PC-9 (cell line): ENCODE measurements around the gene TTLL8. TPM values are rescaled to one million over a fixed set of nuclear protein-coding genes. Genes with fewer than 3 reads are reported as not detected.

Experiments
- BruUV-seq: library from RNA; stranded (reverse); fragments of 400-500 nt; replicated peaks from 2 replicates; lab custom pipeline; 2021; lab: Mats Ljungman, UMichigan
- CTCF ChIA-PET: fragments of 300-600 bp; sonication (Branson Sonifier 250); formaldehyde crosslinking; loops from one replicate; lab custom pipeline; 2022; ENCODE audit warnings: antibody characterized with exemption; lab: Charles Lee
- POLR2A ChIA-PET: fragments of 300-600 bp; sonication (Branson Sonifier 250); formaldehyde crosslinking; loops from one replicate; lab custom pipeline; 2022; ENCODE audit warnings: antibody characterized with exemption; ENCODE audit not compliant: unreplicated experiment; lab: Charles Lee
- DNase-seq, 2 experiments: peaks; one replicate each; pipeline versions ENCODE4 v3.0.0 to v3.0.0-alpha.2; 2015 to 2022; ENCODE audit warnings: mixed read lengths in 1 of 2
- H2AFZ ChIP-seq: fragments of 200-600 bp; sonication (generic); 2 replicates; pipeline ENCODE4 v1.8.1; 2017; ENCODE audit warnings: antibody characterized with exemption
- H3F3A ChIP-seq: fragments of 200-600 bp; sonication (generic); 2 replicates; pipeline ENCODE4 v1.8.1; 2017; ENCODE audit warnings: antibody characterized with exemption, mild to moderate bottlenecking, low read depth; ENCODE audit not compliant: insufficient read depth
- H3K27ac ChIP-seq: fragments of 200-600 bp; sonication (generic); 2 replicates; pipeline ENCODE4 v1.6.1; 2016; ENCODE audit warnings: mixed run types
- H3K27me3 ChIP-seq: fragments of 200-600 bp; sonication (generic); 2 replicates; pipeline ENCODE4 v1.6.1; 2016; ENCODE audit warnings: low read depth, mixed run types; ENCODE audit not compliant: insufficient read depth
- H3K36me3 ChIP-seq: fragments of 200-600 bp; sonication (generic); 2 replicates; pipeline ENCODE4 v1.6.1; 2016; ENCODE audit warnings: low read depth, mixed run types
- H3K4me1 ChIP-seq: fragments of 200-600 bp; sonication (generic); replicated peaks from 2 replicates; pipeline ENCODE4 v1.6.1; 2016; ENCODE audit warnings: mixed run types; ENCODE audit not compliant: insufficient read depth
- H3K4me2 ChIP-seq: fragments of 200-600 bp; sonication (generic); 2 replicates; pipeline ENCODE4 v1.6.1; 2017; ENCODE audit warnings: mixed run types
- H3K4me3 ChIP-seq: fragments of 200-600 bp; sonication (generic); 2 replicates; pipeline ENCODE4 v1.6.1; 2016; ENCODE audit warnings: mixed run types
- H3K79me2 ChIP-seq: fragments of 200-600 bp; sonication (generic); 2 replicates; pipeline ENCODE4 v1.6.1; 2017; ENCODE audit warnings: low read depth, mixed run types
- H3K9me2 ChIP-seq: fragments of 200-600 bp; sonication (generic); 2 replicates; pipeline ENCODE4 v1.8.1; 2017; ENCODE audit warnings: mild to moderate bottlenecking; ENCODE audit not compliant: insufficient read depth
- H3K9me3 ChIP-seq: fragments of 200-600 bp; sonication (generic); 2 replicates; pipeline ENCODE4 v1.8.1; 2016; ENCODE audit warnings: low read depth; ENCODE audit not compliant: insufficient read depth
- H4K20me1 ChIP-seq: fragments of 200-600 bp; sonication (generic); 2 replicates; pipeline ENCODE4 v1.8.1; 2017; ENCODE audit not compliant: insufficient read depth
- EZH2 ChIP-seq: fragments of 200-600 bp; sonication (generic); IDR thresholded peaks from 2 replicates; pipeline ENCODE4 v1.8.0; 2017; ENCODE audit warnings: antibody characterized with exemption, low read depth
- intact Hi-C: fragments of 100-400 bp; cut with micrococcal nuclease; formaldehyde crosslinking; loops from one replicate; pipeline ENCODE4 v1.10.0; 2022; ENCODE audit not compliant: unreplicated experiment
- total RNA-seq: library from RNA; stranded (reverse); gene quantifications from 2 replicates; pipeline ENCODE4 v1.2.3, GENCODE V29; 2021
- TF ChIP-seq, protein P1 (sequence below): fragments of 200-600 bp; sonication (generic); conservative IDR thresholded peaks from 2 replicates; pipeline ENCODE4 v1.6.1; 2017; ENCODE audit warnings: mixed run types, antibody characterized with exemption, mild to moderate bottlenecking, moderate library complexity

Gene TTLL8
- total RNA-seq, 1 experiment from 2014 or later: not detected

DNA sequence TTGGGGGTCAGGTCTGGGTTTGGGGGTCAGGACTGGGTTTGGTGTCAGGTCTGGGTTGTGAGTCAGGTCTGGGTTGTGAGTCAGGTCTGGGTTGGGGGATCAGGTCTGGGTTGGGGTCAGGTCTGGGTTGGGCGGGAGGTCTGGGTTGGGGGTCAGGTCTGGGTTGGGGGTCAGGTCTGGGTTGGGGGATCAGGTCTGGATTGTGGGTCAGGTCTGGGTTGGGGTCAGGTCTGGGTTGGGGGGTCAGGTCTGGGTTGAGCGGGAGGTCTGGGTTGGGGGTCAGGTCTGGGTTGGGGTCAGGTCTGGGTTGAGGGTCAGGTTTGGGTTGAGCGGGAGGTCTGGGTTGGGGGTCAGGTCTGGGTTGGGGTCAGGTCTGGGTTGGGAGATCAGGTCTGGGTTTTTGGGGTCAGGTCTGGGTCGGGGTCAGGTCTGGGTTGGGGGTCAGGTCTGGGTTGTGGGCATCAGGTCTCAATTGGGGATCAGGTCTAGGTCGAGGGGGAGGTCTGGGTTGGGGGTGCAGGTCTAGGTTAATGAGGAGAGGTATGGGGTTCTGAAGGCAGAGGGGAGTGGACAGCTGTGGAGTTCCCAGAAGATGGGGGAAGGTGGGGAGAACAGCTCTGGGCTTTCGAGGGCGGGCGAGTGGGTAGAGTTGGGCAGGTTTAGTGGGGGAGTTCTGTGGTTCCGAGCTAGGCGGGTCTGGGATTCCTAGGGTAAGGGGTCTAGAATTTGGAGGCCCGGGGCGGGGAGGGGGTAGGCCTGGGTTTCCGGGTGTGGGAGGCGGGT, 629 bp downstream of the TTLL8 start:
- intact Hi-C loops: no loop called here
- no peak overlapping the region for H3K4me3 ChIP-seq
- CTCF ChIA-PET: no interaction called here

DNA sequence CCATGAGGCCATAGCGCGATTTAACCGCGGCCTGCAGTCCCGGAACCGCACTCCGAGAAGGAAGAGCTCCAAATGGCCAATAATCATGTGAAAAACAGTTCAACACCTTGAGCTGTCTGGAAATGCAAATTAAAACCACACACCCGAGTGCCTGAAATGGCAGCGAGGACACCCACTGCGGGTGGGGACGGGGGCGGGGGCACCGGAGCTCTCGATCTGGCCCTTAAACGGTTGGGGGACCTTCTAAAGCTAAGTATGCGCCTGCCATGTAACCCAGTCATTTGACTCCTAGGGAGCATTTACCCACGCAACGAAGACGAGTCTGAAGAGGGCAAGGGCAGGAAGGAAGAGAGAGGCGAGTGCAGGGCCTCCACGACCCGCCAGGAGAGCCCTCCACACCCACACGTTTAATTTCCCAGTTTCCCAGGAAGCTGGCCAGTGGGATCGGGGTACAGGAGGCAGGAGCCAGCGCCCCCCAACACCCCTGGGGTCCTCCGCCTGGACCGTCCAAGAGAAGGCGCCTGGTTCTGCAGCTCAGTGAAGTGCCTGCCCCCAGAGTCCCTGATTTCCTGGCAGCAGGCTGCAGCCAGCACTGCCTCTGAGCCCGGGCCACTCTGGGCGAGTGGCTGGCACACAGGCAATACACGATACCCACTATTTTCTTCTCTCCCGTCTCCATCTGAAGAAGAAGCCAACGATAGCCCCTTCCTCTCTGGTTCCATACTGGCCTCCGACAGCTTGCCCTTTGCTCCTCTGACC, 1.7 kb downstream of the TTLL8 start:
- ChIA-PET CTCF (no interaction called here), POLR2A (no interaction called here)
- no peak overlapping the region for H3K4me3 ChIP-seq
- H3K36me3 ChIP-seq: no peaks in the 10 kb centered on the region
- intact Hi-C loops: no loop called here
- BruUV-seq: no TSS peak
- TF ChIP-seq, protein P1, sequence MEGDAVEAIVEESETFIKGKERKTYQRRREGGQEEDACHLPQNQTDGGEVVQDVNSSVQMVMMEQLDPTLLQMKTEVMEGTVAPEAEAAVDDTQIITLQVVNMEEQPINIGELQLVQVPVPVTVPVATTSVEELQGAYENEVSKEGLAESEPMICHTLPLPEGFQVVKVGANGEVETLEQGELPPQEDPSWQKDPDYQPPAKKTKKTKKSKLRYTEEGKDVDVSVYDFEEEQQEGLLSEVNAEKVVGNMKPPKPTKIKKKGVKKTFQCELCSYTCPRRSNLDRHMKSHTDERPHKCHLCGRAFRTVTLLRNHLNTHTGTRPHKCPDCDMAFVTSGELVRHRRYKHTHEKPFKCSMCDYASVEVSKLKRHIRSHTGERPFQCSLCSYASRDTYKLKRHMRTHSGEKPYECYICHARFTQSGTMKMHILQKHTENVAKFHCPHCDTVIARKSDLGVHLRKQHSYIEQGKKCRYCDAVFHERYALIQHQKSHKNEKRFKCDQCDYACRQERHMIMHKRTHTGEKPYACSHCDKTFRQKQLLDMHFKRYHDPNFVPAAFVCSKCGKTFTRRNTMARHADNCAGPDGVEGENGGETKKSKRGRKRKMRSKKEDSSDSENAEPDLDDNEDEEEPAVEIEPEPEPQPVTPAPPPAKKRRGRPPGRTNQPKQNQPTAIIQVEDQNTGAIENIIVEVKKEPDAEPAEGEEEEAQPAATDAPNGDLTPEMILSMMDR: no peak
- no peak for TF ChIP-seq EZH2
- peaks cover 76% of the 10 kb centered on the region for H3K27me3 ChIP-seq
- no peak overlapping the region for H2AFZ ChIP-seq
- H3K9me3 ChIP-seq: no peaks in the 10 kb centered on the region
- H3K4me2 ChIP-seq: no peak overlapping the region
- DNase-seq: no peak
- no peaks in the 10 kb centered on the region for H3K79me2 ChIP-seq
- no peaks in the 10 kb centered on the region for H3K9me2 ChIP-seq
- no peaks in the 10 kb centered on the region for H3K4me1 ChIP-seq
- H3F3A ChIP-seq: no peaks in the 10 kb centered on the region
- H3K27ac ChIP-seq: no peak overlapping the region
- no peaks in the 10 kb centered on the region for H4K20me1 ChIP-seq

More for the DNA sequence above, 629 bp downstream of the TTLL8 start:
- Histone ChIP-seq H3K79me2 (no peaks in the 10 kb centered on the region), H3K4me1 (no peaks in the 10 kb centered on the region), H3K9me2 (no peaks in the 10 kb centered on the region), H3K27me3 (peaks cover 76% of the 10 kb centered on the region), H4K20me1 (no peaks in the 10 kb centered on the region), H3F3A (no peaks in the 10 kb centered on the region), H2AFZ (no peak overlapping the region), H3K36me3 (no peaks in the 10 kb centered on the region), H3K4me2 (no peak overlapping the region), H3K27ac (no peak overlapping the region), H3K9me3 (no peaks in the 10 kb centered on the region)
- POLR2A ChIA-PET: no interaction called here
- BruUV-seq: no TSS peak
- TF ChIP-seq EZH2: no peak
- TF ChIP-seq, protein P1: no peak
- no peak for DNase-seq

DNA sequence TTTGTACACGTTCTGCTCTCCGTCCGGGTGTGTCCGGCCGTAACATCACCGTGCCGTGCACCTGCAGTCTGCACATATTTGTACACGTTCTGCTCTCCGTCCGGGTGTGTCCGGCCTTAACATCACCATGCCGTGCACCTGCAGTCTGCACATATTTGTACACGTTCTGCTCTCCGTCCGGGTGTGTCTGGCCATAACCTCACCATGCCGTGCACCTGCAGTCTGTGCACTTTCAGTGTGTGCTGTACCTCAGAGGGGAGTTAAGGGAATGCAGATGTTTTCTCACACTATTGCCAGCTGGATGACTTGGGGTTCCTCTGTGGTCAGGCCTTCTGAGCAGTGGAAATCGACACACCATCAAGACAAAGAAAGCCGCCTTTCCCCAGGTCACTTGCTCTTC, 4.2 kb downstream of the TTLL8 start:
- TF ChIP-seq, protein P1: no peak
- no peak for TF ChIP-seq EZH2
- intact Hi-C loops: no loop called here
- H3K4me2 ChIP-seq: no peak overlapping the region
- H3K36me3 ChIP-seq: no peaks in the 10 kb centered on the region
- DNase-seq: no peak
- H4K20me1 ChIP-seq: peaks cover 6% of the 10 kb centered on the region; the same call in 1 of the 2 replicates
- BruUV-seq: no TSS peak
- no peaks in the 10 kb centered on the region for H3F3A ChIP-seq
- H3K4me3 ChIP-seq: no peak overlapping the region
- no peaks in the 10 kb centered on the region for H3K4me1 ChIP-seq
- CTCF ChIA-PET: no interaction called here
- H2AFZ ChIP-seq: no peak overlapping the region
- POLR2A ChIA-PET: no interaction called here
- H3K27me3 ChIP-seq: peaks cover 76% of the 10 kb centered on the region
- no peaks in the 10 kb centered on the region for H3K9me3 ChIP-seq
- no peaks in the 10 kb centered on the region for H3K79me2 ChIP-seq
- H3K9me2 ChIP-seq: no peaks in the 10 kb centered on the region
- no peak overlapping the region for H3K27ac ChIP-seq
